Choroid plexus epithelial cell (primary cell): Measurements from ENCODE around the gene RFTN1.

Experiments used
- DNase-seq: peaks from one replicate; pipeline ENCODE4 v3.0.0-alpha.2; 2010; ENCODE audit warnings: low read depth
- H3K4me3 ChIP-seq: 2 replicates; pipeline ENCODE4 v1.5.1; 2011; ENCODE audit warnings: low read depth, mild to moderate bottlenecking, control low read depth, low read length, moderate library complexity
- TF ChIP-seq, protein P1 (sequence below): conservative IDR thresholded peaks from 2 replicates; pipeline ENCODE4 v1.5.1; 2011; ENCODE audit warnings: low read depth, mild to moderate bottlenecking, control low read depth, inconsistent platforms, low read length, moderate library complexity

RFTN1 gene, protein sequence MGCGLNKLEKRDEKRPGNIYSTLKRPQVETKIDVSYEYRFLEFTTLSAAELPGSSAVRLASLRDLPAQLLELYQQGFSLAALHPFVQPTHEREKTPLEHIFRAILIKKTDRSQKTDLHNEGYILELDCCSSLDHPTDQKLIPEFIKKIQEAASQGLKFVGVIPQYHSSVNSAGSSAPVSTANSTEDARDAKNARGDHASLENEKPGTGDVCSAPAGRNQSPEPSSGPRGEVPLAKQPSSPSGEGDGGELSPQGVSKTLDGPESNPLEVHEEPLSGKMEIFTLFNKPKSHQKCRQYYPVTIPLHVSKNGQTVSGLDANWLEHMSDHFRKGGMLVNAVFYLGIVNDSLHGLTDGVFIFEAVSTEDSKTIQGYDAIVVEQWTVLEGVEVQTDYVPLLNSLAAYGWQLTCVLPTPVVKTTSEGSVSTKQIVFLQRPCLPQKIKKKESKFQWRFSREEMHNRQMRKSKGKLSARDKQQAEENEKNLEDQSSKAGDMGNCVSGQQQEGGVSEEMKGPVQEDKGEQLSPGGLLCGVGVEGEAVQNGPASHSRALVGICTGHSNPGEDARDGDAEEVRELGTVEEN

DNA sequence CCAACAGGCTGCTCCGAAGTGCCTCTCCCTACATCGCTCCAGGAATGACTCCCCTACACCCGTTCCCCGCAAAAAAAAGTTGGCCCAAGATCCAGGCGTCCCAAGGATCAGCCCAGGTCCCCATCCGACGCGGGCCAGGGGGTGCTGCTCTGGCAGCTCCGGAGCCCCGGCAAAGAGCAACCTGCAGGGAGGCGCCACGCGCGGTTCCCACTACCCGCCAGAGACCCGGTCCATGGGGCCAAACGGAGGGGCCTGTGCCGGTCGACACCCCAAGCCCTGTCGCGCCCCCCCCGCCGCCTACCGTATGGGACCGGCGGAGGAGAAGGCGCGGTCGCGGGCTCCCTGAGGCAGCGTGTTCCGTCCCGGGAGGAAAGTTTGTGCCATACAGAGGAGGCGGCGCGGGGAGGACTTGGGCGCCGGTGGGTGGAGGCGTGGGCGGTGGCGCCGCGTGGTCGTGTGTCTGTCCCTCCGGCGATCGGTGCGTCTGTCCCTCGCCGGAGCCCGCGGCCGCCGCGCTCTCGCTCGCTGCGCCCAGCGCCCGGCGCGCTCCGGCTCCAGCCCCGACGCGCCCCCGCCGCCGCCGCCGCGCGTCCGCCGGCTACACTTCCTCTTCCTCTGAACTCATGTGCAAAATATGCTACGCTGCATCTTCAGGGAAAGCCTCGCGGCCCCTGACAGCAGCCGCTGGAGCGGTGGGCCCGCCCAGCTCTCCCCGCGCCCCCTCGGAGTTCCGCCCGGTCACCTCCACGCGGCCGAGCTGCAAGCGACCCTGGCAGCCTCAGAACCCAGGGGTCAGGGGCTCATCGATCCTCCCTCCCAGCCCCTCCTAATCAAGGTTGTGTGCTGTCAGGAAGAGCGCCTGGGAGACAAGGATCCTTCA lies at the start of gene RFTN1:
Gene RFTN1, minus strand, starts transcription at position 559 of the 880 bp plus-strand sequence. CDS start 19,830 bp downstream, outside the sequence.
- DNase-seq, result peak; percentile 66
- TF ChIP-seq, protein P1, sequence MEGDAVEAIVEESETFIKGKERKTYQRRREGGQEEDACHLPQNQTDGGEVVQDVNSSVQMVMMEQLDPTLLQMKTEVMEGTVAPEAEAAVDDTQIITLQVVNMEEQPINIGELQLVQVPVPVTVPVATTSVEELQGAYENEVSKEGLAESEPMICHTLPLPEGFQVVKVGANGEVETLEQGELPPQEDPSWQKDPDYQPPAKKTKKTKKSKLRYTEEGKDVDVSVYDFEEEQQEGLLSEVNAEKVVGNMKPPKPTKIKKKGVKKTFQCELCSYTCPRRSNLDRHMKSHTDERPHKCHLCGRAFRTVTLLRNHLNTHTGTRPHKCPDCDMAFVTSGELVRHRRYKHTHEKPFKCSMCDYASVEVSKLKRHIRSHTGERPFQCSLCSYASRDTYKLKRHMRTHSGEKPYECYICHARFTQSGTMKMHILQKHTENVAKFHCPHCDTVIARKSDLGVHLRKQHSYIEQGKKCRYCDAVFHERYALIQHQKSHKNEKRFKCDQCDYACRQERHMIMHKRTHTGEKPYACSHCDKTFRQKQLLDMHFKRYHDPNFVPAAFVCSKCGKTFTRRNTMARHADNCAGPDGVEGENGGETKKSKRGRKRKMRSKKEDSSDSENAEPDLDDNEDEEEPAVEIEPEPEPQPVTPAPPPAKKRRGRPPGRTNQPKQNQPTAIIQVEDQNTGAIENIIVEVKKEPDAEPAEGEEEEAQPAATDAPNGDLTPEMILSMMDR, result peak; percentile 15
- peak within 1 kb of the TSS; percentile 92 for H3K4me3 ChIP-seq

DNA sequence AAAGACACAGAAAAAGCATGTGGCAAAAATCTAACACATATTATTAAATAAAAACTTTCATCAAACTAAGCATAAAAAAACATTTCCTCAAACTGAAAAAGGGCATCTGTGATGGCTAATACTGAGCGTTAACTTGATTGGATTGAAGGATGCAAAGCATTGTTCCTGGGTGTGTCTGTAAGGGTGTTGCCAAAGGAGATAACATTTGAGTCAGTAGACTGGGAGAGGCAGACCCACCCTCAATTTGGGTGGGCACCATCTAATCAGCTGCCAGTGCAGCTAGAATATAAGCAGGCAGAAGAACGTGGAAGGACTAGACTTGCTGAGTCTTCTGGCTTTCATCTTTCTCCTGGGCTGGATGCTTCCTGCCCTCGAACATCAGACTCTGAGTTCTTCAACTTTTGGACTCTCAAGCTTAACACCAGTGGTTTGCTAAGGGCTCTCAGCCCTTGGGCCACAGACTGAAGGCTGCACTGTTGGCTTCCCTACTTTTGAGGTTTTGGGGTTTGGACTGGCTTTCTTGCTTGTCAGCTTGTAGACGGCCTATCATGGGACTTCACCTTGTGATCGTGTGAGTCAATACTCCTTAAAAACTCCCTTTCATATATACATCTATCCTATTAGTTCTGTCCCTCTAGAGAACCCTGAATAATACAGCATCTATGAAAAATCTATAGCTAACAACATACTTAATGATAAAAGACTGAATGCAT lies 46.3 kb upstream of the RFTN1 start:
- no peak for DNase-seq
- TF ChIP-seq, protein P1, result no peak
- no peak overlapping the region for H3K4me3 ChIP-seq

DNA sequence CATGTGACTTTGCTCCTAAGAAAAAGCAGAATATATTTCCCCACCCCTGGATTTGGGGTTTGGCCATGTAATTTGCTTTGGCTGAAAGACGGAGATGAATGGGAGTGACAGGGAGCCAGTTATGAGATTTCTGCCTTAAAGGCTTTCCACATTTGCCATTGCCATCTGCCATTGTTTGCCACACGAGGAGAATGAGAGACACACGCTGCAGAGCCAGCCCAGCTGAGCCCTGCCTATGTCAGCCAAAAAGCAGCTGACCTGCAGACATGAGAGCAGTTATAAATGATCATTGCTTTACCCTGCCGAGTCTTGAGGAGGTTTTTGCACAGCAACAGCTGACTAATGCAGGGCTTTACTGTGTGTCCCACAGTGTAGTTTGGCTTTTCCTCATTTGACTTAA lies 40.6 kb upstream of the RFTN1 start:
- DNase-seq, result no peak
- TF ChIP-seq, protein P1, result no peak
- no peak overlapping the region for H3K4me3 ChIP-seq

DNA sequence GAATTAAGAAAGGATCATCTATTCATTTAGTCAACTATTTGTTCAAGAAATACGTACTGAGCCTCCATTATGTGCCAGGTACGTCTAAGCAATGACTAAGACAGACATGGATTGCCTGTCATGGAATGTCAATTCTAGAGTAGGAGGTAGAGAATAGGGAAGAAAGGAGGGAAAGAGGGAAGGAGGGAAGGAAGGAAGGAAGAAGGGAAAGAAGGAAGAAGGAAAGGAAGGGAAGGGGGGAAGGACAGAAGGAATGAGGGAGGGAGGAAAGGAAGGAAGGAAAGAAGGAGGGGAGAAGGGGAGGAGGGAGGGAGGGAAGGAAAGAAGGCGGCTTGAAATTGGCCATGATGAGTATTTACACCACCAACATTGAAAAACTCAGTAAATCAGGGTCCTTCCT lies 39.3 kb upstream of the RFTN1 start:
- TF ChIP-seq, protein P1, result no peak
- H3K4me3 ChIP-seq, result no peak overlapping the region
- DNase-seq, result no peak

DNA sequence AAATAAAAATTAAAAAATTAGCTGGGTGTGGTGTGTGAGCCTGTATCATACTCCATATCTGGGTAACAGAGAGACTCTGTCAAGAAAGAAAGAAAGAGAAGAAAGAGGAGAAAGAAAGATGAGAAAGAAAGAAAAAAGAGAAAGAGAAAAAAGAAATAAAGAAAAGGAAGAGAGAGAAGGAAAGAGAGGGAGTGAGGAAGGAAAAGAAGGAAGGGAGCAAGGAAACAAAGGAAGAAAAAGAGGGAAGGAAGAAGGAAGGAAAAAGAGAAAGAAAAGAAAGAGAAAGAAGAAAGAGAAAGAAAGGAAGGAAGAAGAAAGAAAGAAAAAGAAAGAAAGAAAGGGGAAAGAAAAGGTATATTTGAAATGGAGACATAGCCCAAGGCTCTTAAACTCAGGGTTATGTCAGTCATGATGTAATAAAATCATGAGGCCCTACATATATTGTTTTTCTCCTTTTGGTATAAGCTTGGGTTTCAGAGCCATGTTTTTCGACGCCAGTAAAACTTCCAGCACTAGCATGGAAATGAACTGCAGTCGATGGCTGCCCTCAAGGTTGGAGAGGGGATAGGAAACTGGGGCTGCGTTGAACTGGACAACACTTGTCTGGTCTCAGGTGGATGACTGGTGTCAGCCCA lies 38.0 kb upstream of the RFTN1 start:
- TF ChIP-seq, protein P1, result no peak
- DNase-seq, result no peak
- no peak overlapping the region for H3K4me3 ChIP-seq

DNA sequence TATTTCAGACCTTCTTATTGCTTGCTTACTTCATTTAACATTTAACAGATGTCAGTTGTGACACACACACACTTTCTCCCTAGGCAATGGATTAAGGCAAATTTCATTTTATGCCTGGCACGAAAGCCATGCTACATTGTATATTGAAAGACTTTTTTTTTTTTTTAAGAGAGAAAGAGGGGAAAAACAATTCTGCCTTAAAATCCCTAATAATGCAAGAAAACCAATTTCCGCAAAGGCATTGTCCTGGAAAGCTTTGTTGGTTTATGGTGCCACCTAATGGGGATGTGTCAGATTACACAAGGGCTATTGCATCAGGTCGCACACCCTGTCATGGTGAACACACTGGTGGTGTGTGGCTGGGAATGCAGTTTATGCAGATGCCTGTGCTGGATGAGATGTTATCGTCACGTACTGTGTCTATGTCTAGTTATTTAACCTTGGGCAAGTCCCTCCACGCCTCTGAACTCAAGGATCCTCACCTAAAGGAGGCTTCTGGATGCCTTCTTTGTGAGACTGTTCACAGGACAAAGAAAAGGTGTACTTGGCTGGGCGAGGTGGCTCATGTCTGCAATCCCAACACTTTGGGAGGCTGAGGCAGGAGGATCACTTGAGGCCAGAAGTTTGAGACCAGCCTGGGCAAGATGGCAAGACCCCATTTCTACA lies 37.3 kb upstream of the RFTN1 start:
- H3K4me3 ChIP-seq, result peak overlapping the region; percentile 8
- TF ChIP-seq, protein P1, result peak; percentile 87
- DNase-seq, result peak; percentile 94
